ENCODE data around the gene TRMO. TPM values are rescaled to one million over a fixed set of nuclear protein-coding genes. Genes with fewer than 3 reads are reported as not detected.

TRMO gene
- total and polyA plus RNA-seq, 2 donors (not counting 1 experiment from before 2014, with no cell fraction given) = 12.9 to 15.8 TPM

GRCh38 chr9:97919217-97919813, 3.0 kb downstream of the TRMO start:
- no peak overlapping the region for H3K4me2 ChIP-seq (ENCODE audit: extremely low read depth, insufficient read depth, low read length)
- H2AFZ ChIP-seq (ENCODE audit: low read length) = no peak overlapping the region
- H4K20me1 ChIP-seq (ENCODE audit: control insufficient read depth, extremely low read depth, insufficient read depth, low read length) = no peaks in the 10 kb centered on the region
- DNase-seq (ENCODE audit: low read depth in 2 of 2) = no peak
- TF ChIP-seq CTCF (conservative IDR thresholded peaks at IDR 0.05 in 1 of 2, IDR thresholded peaks at IDR 0.05 in 1 of 2; ENCODE audit: low read depth in 1 of 2, low read length in 2 of 2) = no peak
- no peak for TF ChIP-seq EZH2 (IDR thresholded peaks at IDR 0.05; ENCODE audit: low read length, missing control alignments)
- H3K4me3 ChIP-seq (replicated peaks in 1 of 4; ENCODE audit: control extremely low read depth in 1 of 4, insufficient read depth in 1 of 4, low read depth in 3 of 4, low read length in 4 of 4) = no peak overlapping the region
- peaks cover 5% of the 10 kb centered on the region for H3K4me1 ChIP-seq (ENCODE audit: control insufficient read depth, extremely low read depth, insufficient read depth, low read length)
- H3K9ac ChIP-seq (ENCODE audit: insufficient read depth, low read length) = no peak overlapping the region
- H3K9me3 ChIP-seq (ENCODE audit: control insufficient read depth, insufficient read depth, low read depth, low read length) = no peaks in the 10 kb centered on the region
- no peak overlapping the region for H3K27ac ChIP-seq (ENCODE audit: insufficient read depth, low read length)
- H3K79me2 ChIP-seq (ENCODE audit: control insufficient read depth, insufficient read depth, low read length) = no peaks in the 10 kb centered on the region
- no peaks in the 10 kb centered on the region for H3K36me3 ChIP-seq (ENCODE audit: control insufficient read depth, insufficient read depth, low read length)
- no peaks in the 10 kb centered on the region for H3K27me3 ChIP-seq (ENCODE audit: control insufficient read depth, insufficient read depth, low read length)

GRCh38 chr9:97918611-97919010, 3.7 kb downstream of the TRMO start:
- Histone ChIP-seq H3K4me3 (replicated peaks in 1 of 4; ENCODE audit: control extremely low read depth in 1 of 4, insufficient read depth in 1 of 4, low read depth in 3 of 4, low read length in 4 of 4) (no peak overlapping the region), H3K4me1 (ENCODE audit: control insufficient read depth, extremely low read depth, insufficient read depth, low read length) (peaks cover 5% of the 10 kb centered on the region), H3K36me3 (ENCODE audit: control insufficient read depth, insufficient read depth, low read length) (no peaks in the 10 kb centered on the region), H3K27me3 (ENCODE audit: control insufficient read depth, insufficient read depth, low read length) (no peaks in the 10 kb centered on the region), H3K4me2 (ENCODE audit: extremely low read depth, insufficient read depth, low read length) (no peak overlapping the region), H3K9me3 (ENCODE audit: control insufficient read depth, insufficient read depth, low read depth, low read length) (no peaks in the 10 kb centered on the region), H3K79me2 (ENCODE audit: control insufficient read depth, insufficient read depth, low read length) (no peaks in the 10 kb centered on the region), H3K27ac (ENCODE audit: insufficient read depth, low read length) (no peak overlapping the region), H3K9ac (ENCODE audit: insufficient read depth, low read length) (no peak overlapping the region), H2AFZ (ENCODE audit: low read length) (no peak overlapping the region), H4K20me1 (ENCODE audit: control insufficient read depth, extremely low read depth, insufficient read depth, low read length) (no peaks in the 10 kb centered on the region)
- DNase-seq (ENCODE audit: low read depth in 2 of 2) = no peak
- TF ChIP-seq EZH2 (IDR thresholded peaks at IDR 0.05; ENCODE audit: low read length, missing control alignments) (no peak), CTCF (conservative IDR thresholded peaks at IDR 0.05 in 1 of 2, IDR thresholded peaks at IDR 0.05 in 1 of 2; ENCODE audit: low read depth in 1 of 2, low read length in 2 of 2) (no peak)

GRCh38 chr9:97911970-97912369, 10.3 kb downstream of the TRMO start:
- peaks cover 1% of the 10 kb centered on the region for H3K36me3 ChIP-seq (ENCODE audit: control insufficient read depth, insufficient read depth, low read length)
- TF ChIP-seq EZH2 (IDR thresholded peaks at IDR 0.05; ENCODE audit: low read length, missing control alignments) = no peak
- no peak for TF ChIP-seq CTCF (conservative IDR thresholded peaks at IDR 0.05 in 1 of 2, IDR thresholded peaks at IDR 0.05 in 1 of 2; ENCODE audit: low read depth in 1 of 2, low read length in 2 of 2)

More at GRCh38 chr9:97911970-97912369, 10.3 kb downstream of the TRMO start:
- no peaks in the 10 kb centered on the region for H3K27me3 ChIP-seq (ENCODE audit: control insufficient read depth, insufficient read depth, low read length)
- H3K4me2 ChIP-seq (ENCODE audit: extremely low read depth, insufficient read depth, low read length) = no peak overlapping the region
- H3K9ac ChIP-seq (ENCODE audit: insufficient read depth, low read length) = no peak overlapping the region
- H4K20me1 ChIP-seq (ENCODE audit: control insufficient read depth, extremely low read depth, insufficient read depth, low read length) = no peaks in the 10 kb centered on the region
- no peaks in the 10 kb centered on the region for H3K9me3 ChIP-seq (ENCODE audit: control insufficient read depth, insufficient read depth, low read depth, low read length)
- H2AFZ ChIP-seq (ENCODE audit: low read length) = no peak overlapping the region
- H3K27ac ChIP-seq (ENCODE audit: insufficient read depth, low read length) = no peak overlapping the region
- no peaks in the 10 kb centered on the region for H3K4me1 ChIP-seq (ENCODE audit: control insufficient read depth, extremely low read depth, insufficient read depth, low read length)
- no peak overlapping the region for H3K4me3 ChIP-seq (replicated peaks in 1 of 4; ENCODE audit: control extremely low read depth in 1 of 4, insufficient read depth in 1 of 4, low read depth in 3 of 4, low read length in 4 of 4)
- DNase-seq (ENCODE audit: low read depth in 2 of 2) = no peak
- H3K79me2 ChIP-seq (ENCODE audit: control insufficient read depth, insufficient read depth, low read length) = no peaks in the 10 kb centered on the region
